ENCODE measurements around the gene TRMT112.
A peak's percentile ranks its signal among the peaks of the same experiment; 100 is the strongest.

The TRMT112 gene

GRCh38 chr11:64284962-64285884, 32.1 kb downstream of the TRMT112 start, which contains the start of gene GPR137:
GPR137 (plus strand) TSS chr11:64285848; CDS start chr11:64286525, 677 bp downstream.
- peak; percentile 89 for DNase-seq
- Histone ChIP-seq H3K4me2 (ENCODE audit: low read depth, low read length) (peak within 1 kb of the TSS; percentile 100), H3K27ac (ENCODE audit: low read length) (peak within 1 kb of the TSS; percentile 99), H3K4me1 (ENCODE audit: low read length) (peaks cover 10% of the 10 kb centered on the region), H2AFZ (ENCODE audit: low read length) (peak within 1 kb of the TSS; percentile 97), H3K36me3 (replicated peaks; ENCODE audit: insufficient read depth, low read length) (no peaks in the 10 kb centered on the region), H3K79me2 (ENCODE audit: low read length) (peaks cover 29% of the 10 kb centered on the region), H3K4me3 (ENCODE audit: low read length) (peak within 1 kb of the TSS; percentile 75), H4K20me1 (ENCODE audit: insufficient read depth, low read length) (no peaks in the 10 kb centered on the region), H3K9ac (ENCODE audit: low read length) (peak within 1 kb of the TSS; percentile 98), H3F3A (ENCODE audit: insufficient read depth, low read length) (peaks cover 7% of the 10 kb centered on the region), H3K27me3 (replicated peaks; ENCODE audit: insufficient read depth, low read length) (no peaks in the 10 kb centered on the region), H3K9me2 (replicated peaks; ENCODE audit: insufficient read depth, low read length) (no peaks in the 10 kb centered on the region), H3K9me3 (replicated peaks; ENCODE audit: insufficient read depth, low read length) (no peaks in the 10 kb centered on the region)
- TF ChIP-seq EZH2 (optimal IDR thresholded peaks at IDR 0.05; ENCODE audit: low read depth, low read length) (no peak), EZH2phosphoT487 (IDR thresholded peaks at IDR 0.05; ENCODE audit: low read length) (no peak), CTCF (IDR thresholded peaks at IDR 0.05; ENCODE audit: low read length) (no peak)

GRCh38 chr11:64284048-64284961, 33.1 kb downstream of the TRMT112 start, which contains the start of gene BAD:
BAD (minus strand) TSS chr11:64284665; CDS start chr11:64284368, 297 bp downstream.
- no peak for TF ChIP-seq EZH2 (optimal IDR thresholded peaks at IDR 0.05; ENCODE audit: low read depth, low read length)
- no peak for TF ChIP-seq CTCF (IDR thresholded peaks at IDR 0.05; ENCODE audit: low read length)
- TF ChIP-seq EZH2phosphoT487 (IDR thresholded peaks at IDR 0.05; ENCODE audit: low read length) = no peak
- H2AFZ ChIP-seq (ENCODE audit: low read length) = peak within 1 kb of the TSS; percentile 97
- peak within 1 kb of the TSS; percentile 100 for H3K4me2 ChIP-seq (ENCODE audit: low read depth, low read length)
- H3K9me2 ChIP-seq (replicated peaks; ENCODE audit: insufficient read depth, low read length) = no peaks in the 10 kb centered on the region
- no peaks in the 10 kb centered on the region for H3K9me3 ChIP-seq (replicated peaks; ENCODE audit: insufficient read depth, low read length)
- H3K4me3 ChIP-seq (ENCODE audit: low read length) = peak within 1 kb of the TSS; percentile 75
- H3K9ac ChIP-seq (ENCODE audit: low read length) = peak within 1 kb of the TSS; percentile 98
- peak; percentile 96 for DNase-seq
- peaks cover 29% of the 10 kb centered on the region for H3K79me2 ChIP-seq (ENCODE audit: low read length)
- peaks cover 7% of the 10 kb centered on the region for H3F3A ChIP-seq (ENCODE audit: insufficient read depth, low read length)
- peak within 1 kb of the TSS; percentile 99 for H3K27ac ChIP-seq (ENCODE audit: low read length)
- H3K36me3 ChIP-seq (replicated peaks; ENCODE audit: insufficient read depth, low read length) = no peaks in the 10 kb centered on the region
- H3K27me3 ChIP-seq (replicated peaks; ENCODE audit: insufficient read depth, low read length) = no peaks in the 10 kb centered on the region
- H3K4me1 ChIP-seq (ENCODE audit: low read length) = peaks cover 10% of the 10 kb centered on the region
- H4K20me1 ChIP-seq (ENCODE audit: insufficient read depth, low read length) = no peaks in the 10 kb centered on the region

- Histone ChIP-seq H3K4me2 (ENCODE audit: low read depth, low read length) (peak overlapping the region; percentile 100), H3F3A (ENCODE audit: insufficient read depth, low read length) (peaks cover 7% of the 10 kb centered on the region), H2AFZ (ENCODE audit: low read length) (no peak overlapping the region), H3K27me3 (replicated peaks; ENCODE audit: insufficient read depth, low read length) (no peaks in the 10 kb centered on the region), H3K9me2 (replicated peaks; ENCODE audit: insufficient read depth, low read length) (no peaks in the 10 kb centered on the region), H3K4me1 (ENCODE audit: low read length) (peaks cover 10% of the 10 kb centered on the region), H3K36me3 (replicated peaks; ENCODE audit: insufficient read depth, low read length) (no peaks in the 10 kb centered on the region), H4K20me1 (ENCODE audit: insufficient read depth, low read length) (no peaks in the 10 kb centered on the region), H3K27ac (ENCODE audit: low read length) (no peak overlapping the region), H3K9ac (ENCODE audit: low read length) (peak overlapping the region; percentile 98; the same call in 1 of the 2 replicates), H3K9me3 (replicated peaks; ENCODE audit: insufficient read depth, low read length) (no peaks in the 10 kb centered on the region), H3K4me3 (ENCODE audit: low read length) (no peak overlapping the region; the same call in 1 of the 2 replicates), H3K79me2 (ENCODE audit: low read length) (peaks cover 32% of the 10 kb centered on the region)
- no peak for DNase-seq
- TF ChIP-seq EZH2 (optimal IDR thresholded peaks at IDR 0.05; ENCODE audit: low read depth, low read length) = no peak
- no peak for TF ChIP-seq CTCF (IDR thresholded peaks at IDR 0.05; ENCODE audit: low read length)
- TF ChIP-seq EZH2phosphoT487 (IDR thresholded peaks at IDR 0.05; ENCODE audit: low read length) = no peak
Observed at GRCh38 chr11:64283092-64283491, 34.3 kb downstream of the TRMT112 start.
